Measurements from ENCODE around the gene LETM1. TPM values are rescaled to one million over a fixed set of nuclear protein-coding genes. Genes with fewer than 3 reads are reported as not detected.

LETM1 gene
- total RNA-seq, 1 donor, result 51.7 TPM

- H3K4me3 ChIP-seq (ENCODE audit: low read depth, low read length), result no peak overlapping the region
- no peak for DNase-seq (ENCODE audit: low read depth)
- TF ChIP-seq CTCF (IDR thresholded peaks at IDR 0.05; ENCODE audit: insufficient read depth, low read length), result no peak
Measured at GRCh38 chr4:1823545-1823932, 32.4 kb downstream of the LETM1 start.

- no peak for DNase-seq (ENCODE audit: low read depth)
- no peak for TF ChIP-seq CTCF (IDR thresholded peaks at IDR 0.05; ENCODE audit: insufficient read depth, low read length)
- H3K4me3 ChIP-seq (ENCODE audit: low read depth, low read length), result no peak overlapping the region
Measured at GRCh38 chr4:1822568-1823544, 33.1 kb downstream of the LETM1 start.

- no peak overlapping the region for H3K4me3 ChIP-seq (ENCODE audit: low read depth, low read length)
- no peak for DNase-seq (ENCODE audit: low read depth)
- no peak for TF ChIP-seq CTCF (IDR thresholded peaks at IDR 0.05; ENCODE audit: insufficient read depth, low read length)
Measured at GRCh38 chr4:1821679-1822567, 34.0 kb downstream of the LETM1 start.

- DNase-seq (ENCODE audit: low read depth), result no peak
- no peak overlapping the region for H3K4me3 ChIP-seq (ENCODE audit: low read depth, low read length)
- TF ChIP-seq CTCF (IDR thresholded peaks at IDR 0.05; ENCODE audit: insufficient read depth, low read length), result no peak
Measured at GRCh38 chr4:1819816-1820215, 36.1 kb downstream of the LETM1 start.

GRCh38 chr4:1819284-1819683 lies 36.7 kb downstream of the LETM1 start:
- no peak overlapping the region for H3K4me3 ChIP-seq (ENCODE audit: low read depth, low read length)
- DNase-seq (ENCODE audit: low read depth), result no peak
- no peak for TF ChIP-seq CTCF (IDR thresholded peaks at IDR 0.05; ENCODE audit: insufficient read depth, low read length)

GRCh38 chr4:1815997-1816860 lies 39.7 kb downstream of the LETM1 start:
- H3K4me3 ChIP-seq (ENCODE audit: low read depth, low read length), result no peak overlapping the region
- DNase-seq (ENCODE audit: low read depth), result no peak
- TF ChIP-seq CTCF (IDR thresholded peaks at IDR 0.05; ENCODE audit: insufficient read depth, low read length), result no peak

Data from fibroblast of the aortic adventitia (primary cell).